Endothelial cell of umbilical vein (primary cell): ENCODE data around the gene EPB41L1. TPM values are rescaled to one million over a fixed set of nuclear protein-coding genes. Genes with fewer than 3 reads are reported as not detected.

Experiments
- Bru-seq: library from RNA; stranded (reverse); fragments of 400-500 nt; gene quantifications from one replicate; lab custom pipeline; 2021; lab: Mats Ljungman, UMichigan
- BruChase-seq, 2 experiments: library from RNA; stranded (reverse); fragments of 400-500 nt; gene quantifications; one replicate each; lab custom pipeline; 2021; lab: Mats Ljungman, UMichigan
- BruUV-seq: library from RNA; stranded (reverse); fragments of 400-500 nt; replicated peaks from 2 replicates; lab custom pipeline; 2021; lab: Mats Ljungman, UMichigan
- CTCF ChIA-PET: fragments of 300-600, 350-600 bp; sonication (Branson Sonifier 250); formaldehyde crosslinking; loops from one replicate; lab custom pipeline; 2021; ENCODE audit warnings: antibody characterized with exemption, inconsistent platforms; lab: Charles Lee
- POLR2A ChIA-PET: fragments of 300-600, 350-600 bp; sonication (Branson Sonifier 250); formaldehyde crosslinking; loops from one replicate; lab custom pipeline; 2021; ENCODE audit warnings: antibody characterized with exemption, inconsistent platforms; lab: Charles Lee
- DNase-seq: peaks from one replicate; pipeline ENCODE4 v3.0.0-alpha.2; 2011; ENCODE audit warnings: low read depth, low spot score
- FAIRE-seq: peaks from 2 replicates; lab custom pipeline; 2011; peaks lifted over from hg19 to GRCh38; lab: Jason Lieb, UNC
- H2AFZ ChIP-seq: 2 replicates; pipeline ENCODE4 v1.6.0; 2012; ENCODE audit warnings: low read depth, low read length, control low read depth, inconsistent platforms
- H3K27ac ChIP-seq: 2 replicates; pipeline ENCODE4 v1.5.1; 2011; ENCODE audit warnings: low read depth, mild to moderate bottlenecking, control low read depth, low read length, moderate library complexity; ENCODE audit not compliant: insufficient read depth
- H3K27me3 ChIP-seq, 2 experiments: 2 replicates each; pipeline versions ENCODE4 v1.6.0 to v1.6.1; 2011; ENCODE audit warnings: low read length in 2 of 2, mixed read lengths in 1 of 2; ENCODE audit not compliant: control insufficient read depth in 2 of 2, insufficient read depth in 2 of 2
- H3K36me3 ChIP-seq, 2 experiments: 2 replicates in 1 of 2; 3 replicates in 1 of 2; pipeline ENCODE4 v1.5.1; 2011; ENCODE audit warnings: low read length in 2 of 2, mild to moderate bottlenecking in 1 of 2, moderate library complexity in 1 of 2; ENCODE audit not compliant: control insufficient read depth in 2 of 2, insufficient read depth in 2 of 2; ENCODE audit errors: extremely low read depth in 1 of 2
- H3K4me1 ChIP-seq: 3 replicates; pipeline ENCODE4 v1.5.1; 2011; ENCODE audit warnings: mild to moderate bottlenecking, low read length; ENCODE audit not compliant: control insufficient read depth, insufficient read depth; ENCODE audit errors: extremely low read depth
- H3K4me2 ChIP-seq: 2 replicates; pipeline ENCODE4 v1.6.1; 2011; ENCODE audit warnings: low read length, control low read depth, mixed read lengths; ENCODE audit not compliant: insufficient read depth
- H3K4me3 ChIP-seq, 3 experiments: fragments of 200-600 bp in 1 of 3; sonication (generic), shearing (Covaris generic) in 1 of 3; replicated peaks in 1 of 3; 2 replicates each; pipeline ENCODE4 v1.5.1; 2011 to 2016; ENCODE audit warnings: control low read depth in 3 of 3, low read length in 3 of 3, mild to moderate bottlenecking in 2 of 3, inconsistent platforms in 1 of 3, low read depth in 1 of 3, moderate library complexity in 1 of 3; ENCODE audit not compliant: insufficient read depth in 1 of 3
- H3K79me2 ChIP-seq: 2 replicates; pipeline ENCODE4 v1.6.0; 2012; ENCODE audit warnings: low read length, inconsistent platforms; ENCODE audit not compliant: control insufficient read depth, insufficient read depth
- H3K9ac ChIP-seq: replicated peaks from 2 replicates; pipeline ENCODE3; 2011; ENCODE audit warnings: low read length, control low read depth; ENCODE audit not compliant: insufficient read depth; ENCODE audit errors: extremely low read depth
- H3K9me1 ChIP-seq: replicated peaks from 3 replicates; pipeline ENCODE4 v1.6.0; 2011; ENCODE audit warnings: mild to moderate bottlenecking, low read length; ENCODE audit not compliant: control insufficient read depth, insufficient read depth; ENCODE audit errors: extremely low read depth
- H3K9me3 ChIP-seq: replicated peaks from 2 replicates; pipeline ENCODE4 v1.5.1; 2012; ENCODE audit warnings: low read length, inconsistent platforms; ENCODE audit not compliant: control insufficient read depth, insufficient read depth
- H4K20me1 ChIP-seq: replicated peaks from 2 replicates; pipeline ENCODE3; 2011; ENCODE audit warnings: mild to moderate bottlenecking, low read length; ENCODE audit not compliant: control insufficient read depth, insufficient read depth; ENCODE audit errors: extremely low read depth
- EZH2 ChIP-seq: IDR thresholded peaks from 2 replicates; pipeline ENCODE4 v1.6.1; 2012; ENCODE audit warnings: borderline replicate concordance, low read depth, mild to moderate bottlenecking, moderate library complexity, low read length, inconsistent platforms; ENCODE audit not compliant: severe bottlenecking
- FOS ChIP-seq: IDR thresholded peaks from 2 replicates; pipeline ENCODE4 v1.6.1; 2011; ENCODE audit warnings: mild to moderate bottlenecking, low read length, moderate library complexity, borderline replicate concordance; ENCODE audit not compliant: insufficient read depth
- GATA2 ChIP-seq: IDR thresholded peaks from 2 replicates; pipeline ENCODE4 v1.7.0; 2011; ENCODE audit warnings: low read depth, mild to moderate bottlenecking, moderate library complexity, mixed read lengths, low read length; ENCODE audit not compliant: insufficient read length, insufficient read depth
- JUN ChIP-seq: IDR thresholded peaks from 2 replicates; pipeline ENCODE4 v1.6.1; 2011; ENCODE audit warnings: borderline replicate concordance, low read depth; ENCODE audit not compliant: insufficient read length, insufficient read depth
- MAX ChIP-seq: IDR thresholded peaks from 2 replicates; pipeline ENCODE4 v1.6.1; 2011; ENCODE audit not compliant: insufficient read depth, insufficient read length
- MYC ChIP-seq: IDR thresholded peaks from one replicate; pipeline ENCODE4 v1.6.1; 2011; ENCODE audit warnings: mild to moderate bottlenecking, low read depth, low read length
- POLR2A ChIP-seq: IDR thresholded peaks from 2 replicates; pipeline ENCODE4 v1.6.1; 2012; ENCODE audit warnings: low read depth, mild to moderate bottlenecking, control low read depth, low read length
- POLR2AphosphoS5 ChIP-seq: IDR thresholded peaks from 2 replicates; pipeline ENCODE4 v1.6.1; 2012; ENCODE audit warnings: low read depth, mild to moderate bottlenecking, control low read depth, low read length, moderate library complexity; ENCODE audit not compliant: insufficient read depth
- dilution Hi-C: fragments of 300-500 bp; cut with MboI; formaldehyde crosslinking; loops from one replicate; pipeline ENCODE4 v1.15.0; 2019; ENCODE audit warnings: low sequenced_read_pairs; ENCODE audit not compliant: extremely low pct_ligation_motif_present
- intact Hi-C: fragments of 100-400 bp; cut with micrococcal nuclease; formaldehyde crosslinking; loops from one replicate; pipeline ENCODE4 v1.10.0; 2022
- long read RNA-seq: library from polyadenylated mRNA; stranded (forward); transcript quantifications from one replicate; pipeline ENCODE4 v2.0.0, GENCODE V29; 2021
- polyA minus RNA-seq, 3 experiments: library from RNA; depleted of rRNA, polyadenylated mRNA; stranded (reverse); fragments of >200 nt; gene quantifications; 1 replicate in 1 of 3; 2 replicates in 2 of 3; pipeline ENCODE4 v1.2.3, GENCODE V29; 2011
- polyA plus RNA-seq, 4 experiments: library from polyadenylated mRNA; depleted of rRNA in 3 of 4; stranded (reverse) in 3 of 4; unstranded in 1 of 4; fragments of >200 nt; gene quantifications; 2 replicates each; pipeline versions ENCODE4 v1.2.1 to v1.2.3, GENCODE V29; 2011 to 2012; ENCODE audit warnings: missing spikeins in 1 of 4
- total RNA-seq: library from RNA; stranded (reverse); gene quantifications from 2 replicates; pipeline ENCODE4 v1.2.3, GENCODE V29; 2021
- TF ChIP-seq, protein P1 (sequence below), 2 donors: IDR thresholded peaks; 1 replicate in 1 of 2; 2 replicates in 1 of 2; pipeline ENCODE4 v1.5.1; 2011; ENCODE audit warnings: low read length in 2 of 2, mild to moderate bottlenecking in 2 of 2, moderate library complexity in 2 of 2, control low read depth in 1 of 2, inconsistent platforms in 1 of 2, low read depth in 1 of 2; ENCODE audit not compliant: insufficient read depth in 1 of 2; ENCODE audit errors: extremely low read depth in 1 of 2

The EPB41L1 gene
- total RNA-seq (11.1 and 12.2 TPM in 2 replicates), polyA plus RNA-seq (6.1 and 18.9 TPM in 2 replicates), polyA minus RNA-seq (10.1 and 12.4 TPM in 2 replicates), Bru-seq, nascent RNA (percentile 41 among the genes with signal in this experiment), BruChase-seq, experiment 1, labeled RNA remaining after a 6-hour chase (percentile 36 among the genes with signal in this experiment), BruChase-seq, experiment 2, labeled RNA remaining after a 2-hour chase (percentile 38 among the genes with signal in this experiment)
- polyA plus RNA-seq (2011; cell fraction: cytosol; rRNA removed) = 5.9 and 6.1 TPM in 2 replicates
- polyA plus RNA-seq (2011; cell fraction: nucleus; rRNA removed) = 6.0 and 23.6 TPM in 2 replicates
- polyA plus RNA-seq (2012) = 9.7 and 16.4 TPM in 2 replicates
- 8.7 TPM for polyA minus RNA-seq (2011; cell fraction: cytosol; rRNA and poly(A)+ RNA removed)
- polyA minus RNA-seq (2011; cell fraction: nucleus; rRNA and poly(A)+ RNA removed) = 4.5 and 4.7 TPM in 2 replicates
- long read RNA-seq, partial matches to known transcripts = 3 of 4 reads
- long read RNA-seq, other reads (novel, unspliced or antisense) = 1 of 4 reads

DNA sequence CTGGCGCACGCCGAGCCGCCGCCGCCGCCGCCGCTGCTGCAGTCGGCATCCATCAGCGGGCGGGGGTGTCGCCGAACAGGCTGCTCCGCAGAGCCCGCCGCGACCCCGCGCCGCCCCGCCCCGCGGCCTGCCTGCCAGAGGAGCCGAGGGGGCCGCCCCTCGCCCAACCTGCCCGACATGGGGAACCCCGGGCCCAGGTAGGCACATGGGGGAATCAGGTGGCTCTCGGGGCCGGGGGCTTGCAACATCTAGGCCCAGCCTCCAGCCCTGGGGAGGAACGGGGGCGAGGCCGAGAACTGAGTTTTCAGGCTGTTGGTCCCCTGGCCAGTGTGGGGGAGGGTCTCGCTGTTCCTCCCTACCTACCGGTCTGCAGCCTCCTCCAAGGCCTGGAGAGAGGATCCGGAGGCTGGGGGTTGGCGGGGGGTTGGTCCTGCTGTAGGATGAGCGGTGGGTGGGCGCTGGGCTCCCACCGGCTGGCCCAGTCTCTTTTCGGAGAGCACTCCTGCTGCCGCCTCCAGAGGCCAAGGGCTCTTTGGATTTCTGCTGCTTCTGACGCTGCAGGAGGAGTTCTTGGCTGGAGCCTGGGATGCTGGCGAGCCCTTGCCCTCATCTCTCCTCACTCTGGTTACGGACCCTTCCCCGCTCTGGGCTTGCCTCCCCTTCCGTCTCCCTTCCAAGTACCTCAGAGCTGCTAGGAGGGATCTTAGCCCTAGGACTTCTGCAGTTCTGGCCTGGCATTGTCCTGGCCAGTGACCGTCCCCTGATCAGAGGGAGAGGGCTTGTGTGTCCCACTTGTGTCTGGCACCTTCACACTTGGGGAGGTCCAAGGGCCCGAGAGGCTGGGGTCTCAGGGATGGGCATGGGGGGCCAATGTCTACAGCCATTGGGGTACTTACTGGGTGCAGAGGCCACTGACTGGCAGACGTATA, at the start of gene EPB41L1:
TSS of gene EPB41L1 (plus strand) at position 41 of the 929 bp plus-strand sequence. CDS start 19,038 bp downstream, outside the sequence.
- BruUV-seq = no TSS peak
- dilution Hi-C loops = no loop called here
- CTCF ChIA-PET = interaction anchor here (1.2 to 9.5 kb wide), 7 partner anchors 12 to 164 kb away, joined by 3 to 197 read pairs (median 7); no protein-coding TSS in a partner anchor

More for the DNA sequence above, at the start of gene EPB41L1:
- intact Hi-C loops = no loop called here
- FAIRE-seq (no peak), DNase-seq (no peak)
- Histone ChIP-seq H3K27me3 (no peaks in the 10 kb centered on the region), H3K79me2 (no peaks in the 10 kb centered on the region), H3K4me2 (peak within 1 kb of the TSS; percentile 50), H3K4me1 (peaks cover 12% of the 10 kb centered on the region), H4K20me1 (no peaks in the 10 kb centered on the region), H3K9me1 (no peaks in the 10 kb centered on the region), H3K9ac (no peak within 1 kb of the TSS), H3K9me3 (no peaks in the 10 kb centered on the region), H3K36me3 (no peaks in the 10 kb centered on the region), H2AFZ (peak within 1 kb of the TSS; percentile 91), H3K4me3 (peak within 1 kb of the TSS; percentile 30 to 44 (median 35)), H3K27ac (no peak within 1 kb of the TSS)
- POLR2A ChIA-PET = no interaction called here
- no peak for TF ChIP-seq POLR2AphosphoS5
- TF ChIP-seq, protein P1, sequence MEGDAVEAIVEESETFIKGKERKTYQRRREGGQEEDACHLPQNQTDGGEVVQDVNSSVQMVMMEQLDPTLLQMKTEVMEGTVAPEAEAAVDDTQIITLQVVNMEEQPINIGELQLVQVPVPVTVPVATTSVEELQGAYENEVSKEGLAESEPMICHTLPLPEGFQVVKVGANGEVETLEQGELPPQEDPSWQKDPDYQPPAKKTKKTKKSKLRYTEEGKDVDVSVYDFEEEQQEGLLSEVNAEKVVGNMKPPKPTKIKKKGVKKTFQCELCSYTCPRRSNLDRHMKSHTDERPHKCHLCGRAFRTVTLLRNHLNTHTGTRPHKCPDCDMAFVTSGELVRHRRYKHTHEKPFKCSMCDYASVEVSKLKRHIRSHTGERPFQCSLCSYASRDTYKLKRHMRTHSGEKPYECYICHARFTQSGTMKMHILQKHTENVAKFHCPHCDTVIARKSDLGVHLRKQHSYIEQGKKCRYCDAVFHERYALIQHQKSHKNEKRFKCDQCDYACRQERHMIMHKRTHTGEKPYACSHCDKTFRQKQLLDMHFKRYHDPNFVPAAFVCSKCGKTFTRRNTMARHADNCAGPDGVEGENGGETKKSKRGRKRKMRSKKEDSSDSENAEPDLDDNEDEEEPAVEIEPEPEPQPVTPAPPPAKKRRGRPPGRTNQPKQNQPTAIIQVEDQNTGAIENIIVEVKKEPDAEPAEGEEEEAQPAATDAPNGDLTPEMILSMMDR (IDR thresholded peaks at IDR 0.05; ENCODE audit: extremely low read depth in 1 of 2, insufficient read depth in 1 of 2, low read depth in 1 of 2, low read length in 2 of 2) = no peak
- no peak for TF ChIP-seq MAX
- TF ChIP-seq JUN = no peak
- no peak for TF ChIP-seq EZH2
- no peak for TF ChIP-seq POLR2A
- no peak for TF ChIP-seq FOS
- no peak for TF ChIP-seq MYC
- no peak for TF ChIP-seq GATA2
